K562 (cell line): Measurements from ENCODE around the gene GALNT18. TPM values are rescaled to one million over a fixed set of nuclear protein-coding genes. Genes with fewer than 3 reads are reported as not detected.

Experiments used
- ARHGAP35 ChIP-seq: fragments of 450-650 bp; IDR thresholded peaks from 2 replicates; pipeline ENCODE4 v1.6.1; 2018; ENCODE audit not compliant: partially characterized antibody
- BCLAF1 ChIP-seq, 2 experiments: fragments of 450-650 bp in 1 of 2; IDR thresholded peaks; 2 replicates each; pipeline ENCODE4 v1.6.1; 2011 to 2017; ENCODE audit warnings: low read depth in 2 of 2, antibody characterized with exemption in 1 of 2, borderline replicate concordance in 1 of 2, low read length in 1 of 2, mild to moderate bottlenecking in 1 of 2, mixed read lengths in 1 of 2; ENCODE audit not compliant: control insufficient read depth in 1 of 2
- IRF1 ChIP-seq: sonication (generic); formaldehyde crosslinking; IDR thresholded peaks from 2 replicates; pipeline ENCODE4 v1.8.0; 2022; ENCODE audit warnings: missing genetic modification reagents, mild to moderate bottlenecking, borderline replicate concordance
- polyA plus RNA-seq, 8 experiments: library from polyadenylated mRNA; depleted of rRNA in 4 of 8; stranded (reverse) in 5 of 8; unstranded in 3 of 8; fragments of >200 nt; fragmentation: Nextera tagmentation in 2 of 8; fragmentation: Illumina TruSeq in 1 of 8; extraction: Ambion mirVana in 2 of 8; extraction: Trizol in 1 of 8; gene quantifications; 2 replicates each; pipeline versions ENCODE4 v1.2.1 to v1.2.3, GENCODE V29; 2011 to 2014; ENCODE audit warnings: inconsistent platforms in 1 of 8, missing spikeins in 1 of 8
- total RNA-seq, 7 experiments: library from RNA; depleted of rRNA in 6 of 7; stranded (reverse); fragments of >200 nt in 6 of 7; fragmentation: Illumina TruSeq in 2 of 7; extraction: Trizol in 2 of 7; gene quantifications; 2 replicates each; pipeline versions ENCODE4 v1.2.1 to v1.2.3, GENCODE V29; 2011 to 2021; ENCODE audit warnings: low replicate concordance in 1 of 7
- TF ChIP-seq, protein P1 (sequence below), 2 experiments: fragments of 450-650 bp in 1 of 2; sonication (generic) in 1 of 2; formaldehyde crosslinking in 1 of 2; IDR thresholded peaks; 2 replicates each; pipeline versions ENCODE4 v1.7.1 to v1.9.0; 2016 to 2022; ENCODE audit warnings: inconsistent platforms in 1 of 2, mild to moderate bottlenecking in 1 of 2, missing genetic modification reagents in 1 of 2

Gene GALNT18
- total and polyA plus RNA-seq, 9 of the 15 experiments (the other 6 are each of a cell fraction or from before 2014, with no cell fraction given) = not detected

DNA sequence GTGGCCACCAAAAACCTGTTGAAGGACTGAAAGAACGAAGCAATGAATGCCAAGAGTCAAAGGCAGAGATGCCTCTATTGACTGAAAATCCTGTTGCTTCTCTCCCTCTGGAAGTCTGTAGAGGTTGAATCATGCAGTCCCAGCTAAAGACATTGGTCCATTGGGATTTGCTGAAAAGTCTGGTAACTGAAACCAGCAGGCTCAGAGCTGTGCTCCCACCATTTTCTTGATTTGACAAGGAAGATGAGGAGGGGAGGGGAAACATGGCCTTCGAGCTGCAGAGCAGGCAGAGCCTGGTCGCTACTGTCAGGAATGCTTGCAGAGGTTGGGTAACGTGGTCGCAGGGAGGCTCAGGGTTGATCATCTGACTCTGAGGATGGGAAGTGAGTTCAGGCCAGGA, 196.0 kb downstream of the GALNT18 start (continued):
- TF ChIP-seq BCLAF1 (IDR thresholded peaks at IDR 0.05; ENCODE audit: borderline replicate concordance in 1 of 2, control insufficient read depth in 1 of 2, low read depth in 2 of 2, low read length in 1 of 2) (no peak), ARHGAP35 (no peak), IRF1 (CRISPR knock-in tag) (no peak)
- TF ChIP-seq, protein P1, sequence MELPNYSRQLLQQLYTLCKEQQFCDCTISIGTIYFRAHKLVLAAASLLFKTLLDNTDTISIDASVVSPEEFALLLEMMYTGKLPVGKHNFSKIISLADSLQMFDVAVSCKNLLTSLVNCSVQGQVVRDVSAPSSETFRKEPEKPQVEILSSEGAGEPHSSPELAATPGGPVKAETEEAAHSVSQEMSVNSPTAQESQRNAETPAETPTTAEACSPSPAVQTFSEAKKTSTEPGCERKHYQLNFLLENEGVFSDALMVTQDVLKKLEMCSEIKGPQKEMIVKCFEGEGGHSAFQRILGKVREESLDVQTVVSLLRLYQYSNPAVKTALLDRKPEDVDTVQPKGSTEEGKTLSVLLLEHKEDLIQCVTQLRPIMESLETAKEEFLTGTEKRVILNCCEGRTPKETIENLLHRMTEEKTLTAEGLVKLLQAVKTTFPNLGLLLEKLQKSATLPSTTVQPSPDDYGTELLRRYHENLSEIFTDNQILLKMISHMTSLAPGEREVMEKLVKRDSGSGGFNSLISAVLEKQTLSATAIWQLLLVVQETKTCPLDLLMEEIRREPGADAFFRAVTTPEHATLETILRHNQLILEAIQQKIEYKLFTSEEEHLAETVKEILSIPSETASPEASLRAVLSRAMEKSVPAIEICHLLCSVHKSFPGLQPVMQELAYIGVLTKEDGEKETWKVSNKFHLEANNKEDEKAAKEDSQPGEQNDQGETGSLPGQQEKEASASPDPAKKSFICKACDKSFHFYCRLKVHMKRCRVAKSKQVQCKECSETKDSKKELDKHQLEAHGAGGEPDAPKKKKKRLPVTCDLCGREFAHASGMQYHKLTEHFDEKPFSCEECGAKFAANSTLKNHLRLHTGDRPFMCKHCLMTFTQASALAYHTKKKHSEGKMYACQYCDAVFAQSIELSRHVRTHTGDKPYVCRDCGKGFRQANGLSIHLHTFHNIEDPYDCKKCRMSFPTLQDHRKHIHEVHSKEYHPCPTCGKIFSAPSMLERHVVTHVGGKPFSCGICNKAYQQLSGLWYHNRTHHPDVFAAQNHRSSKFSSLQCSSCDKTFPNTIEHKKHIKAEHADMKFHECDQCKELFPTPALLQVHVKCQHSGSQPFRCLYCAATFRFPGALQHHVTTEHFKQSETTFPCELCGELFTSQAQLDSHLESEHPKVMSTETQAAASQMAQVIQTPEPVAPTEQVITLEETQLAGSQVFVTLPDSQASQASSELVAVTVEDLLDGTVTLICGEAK (IDR thresholded peaks at IDR 0.05) = no peak
- TF ChIP-seq, protein P1 (CRISPR knock-in tag; IDR thresholded peaks at IDR 0.05) = no peak
